ENCODE measurements around the gene ULK3. TPM values are rescaled to one million over a fixed set of nuclear protein-coding genes. Genes with fewer than 3 reads are reported as not detected.

The ULK3 gene
- total and polyA plus RNA-seq, 10 of the 15 experiments (the other 5 are each of a cell fraction or from before 2014, with no cell fraction given), result 0.64 to 38.8 (median 27.1) TPM

- DNase-seq (ENCODE audit: low read depth, low spot score), result no peak
- Histone ChIP-seq H3K4me3 (peak overlapping the region; percentile 6; the same call in 1 of the 2 replicates), H3K27me3 (replicated peaks in 1 of 2; ENCODE audit: control insufficient read depth in 2 of 2, insufficient read depth in 2 of 2, low read length in 1 of 2) (no peaks in the 10 kb centered on the region), H4K20me1 (ENCODE audit: control insufficient read depth, insufficient read depth) (peaks cover 3% of the 10 kb centered on the region; the same call in 1 of the 2 replicates), H3K36me3 (ENCODE audit: control insufficient read depth in 2 of 2, insufficient read depth in 2 of 2, low read length in 1 of 2) (peaks cover 13 to 19% of the 10 kb centered on the region in 2 experiments; a peak in 3 of 4 replicates), H3K4me1 (ENCODE audit: control insufficient read depth, insufficient read depth, low read length) (peaks cover 46% of the 10 kb centered on the region), H3K27ac (ENCODE audit: control insufficient read depth, insufficient read depth) (peak overlapping the region; percentile 80), H3K4me2 (ENCODE audit: control insufficient read depth, insufficient read depth) (peak overlapping the region; percentile 90), H3K79me2 (ENCODE audit: control insufficient read depth, insufficient read depth, low read length) (peaks cover 39% of the 10 kb centered on the region), H3K9ac (ENCODE audit: control insufficient read depth, insufficient read depth, low read length) (peak overlapping the region; percentile 49; the same call in 1 of the 2 replicates), H2AFZ (ENCODE audit: control insufficient read depth, low read depth, low read length) (no peak overlapping the region), H3K9me3 (replicated peaks; ENCODE audit: control insufficient read depth, insufficient read depth, low read length) (no peaks in the 10 kb centered on the region)
- TF ChIP-seq EGR1 (IDR thresholded peaks at IDR 0.05; ENCODE audit: borderline replicate concordance in 1 of 2, low read depth in 2 of 2, low read length in 2 of 2) (no peak), ZNF207 (IDR thresholded peaks at IDR 0.05; ENCODE audit: borderline replicate concordance) (no peak), ZBTB11 (CRISPR knock-in tag; IDR thresholded peaks at IDR 0.05) (no peak), NFIC (IDR thresholded peaks at IDR 0.05; ENCODE audit: low read depth, low read length) (no peak), RCOR1 (conservative IDR thresholded peaks at IDR 0.05; ENCODE audit: low read depth, low read length) (no peak), ZNF24 (IDR thresholded peaks at IDR 0.05) (no peak), SREBF2 (IDR thresholded peaks at IDR 0.05; ENCODE audit: low read length) (no peak), MEF2B (IDR thresholded peaks at IDR 0.05; ENCODE audit: partially characterized antibody, poor library complexity, severe bottlenecking) (no peak), NR2C1 (IDR thresholded peaks at IDR 0.05) (no peak), CREB1 (IDR thresholded peaks at IDR 0.05; ENCODE audit: low read depth) (no peak)
- ATAC-seq, result no peak
- no peak for FAIRE-seq
- ChIA-PET RAD21 (ENCODE audit: unreplicated experiment) (interaction anchor here (1.0 to 5.6 kb wide), 3 partner anchors 13 to 73 kb away, joined by 3 to 53 read pairs (median 11); no protein-coding TSS in a partner anchor), SMC1A (ENCODE audit: uncharacterized antibody, unreplicated experiment) (interaction anchor here (1.0 to 7.5 kb wide), 5 partner anchors 12 to 222 kb away, joined by 3 to 120 read pairs (median 3); partner anchors contain the start of gene FAM219B), CTCF (interaction anchor here (0.7 to 5.9 kb wide), 7 partner anchors 12 to 43 kb away, joined by 3 to 76 read pairs (median 8); partner anchors contain the start of gene ULK3), POLR2A (interaction anchor here (0.6 to 5.8 kb wide), 11 partner anchors 9 to 322 kb away, joined by 3 to 80 read pairs (median 3); partner anchors contain the start of genes FAM219B and ULK3)
- BruUV-seq (replicated peaks), result no TSS peak
- intact Hi-C loops (cut with micrococcal nuclease; ENCODE audit: unreplicated experiment), result loop anchor here (2.0 to 5.0 kb wide), 2 partner anchors 14 to 46 kb away; no protein-coding TSS in a partner anchor
- WGBS (ENCODE audit: insufficient coverage, insufficient replicate concordance, low lambda C conversion rate, missing lambda C conversion rate), result 100% methylated on average over 1 of the region's 1 CpG
- in situ Hi-C loops (cut with MboI), result no loop called here
Measured at GRCh38 chr15:74856537-74856936, 13.6 kb upstream of the ULK3 start.

All from GM12878 (cell line).